Endodermal cell (in vitro differentiated cells): ENCODE data around the gene GPR89B. TPM values are rescaled to one million over a fixed set of nuclear protein-coding genes. Genes with fewer than 3 reads are reported as not detected.
"Not testable (repeated sequence)": the region's sequence is repeated elsewhere in the genome, so short reads cannot be mapped to it uniquely, and the experiment has no call there.

Experiments used
- DNase-seq: peaks from one replicate; pipeline ENCODE4 v3.0.0-alpha.2; 2017
- H3K27ac ChIP-seq: 2 replicates; pipeline ENCODE4 v1.5.1; 2013; ENCODE audit warnings: mild to moderate bottlenecking, low read depth, low read length, moderate library complexity
- H3K27me3 ChIP-seq: 2 replicates; pipeline ENCODE4 v1.6.1; 2013; ENCODE audit warnings: mild to moderate bottlenecking, low read length, moderate library complexity; ENCODE audit not compliant: insufficient read depth, control insufficient read depth, poor library complexity, severe bottlenecking
- H3K36me3 ChIP-seq: 2 replicates; pipeline ENCODE4 v1.7.0; 2013; ENCODE audit warnings: mild to moderate bottlenecking, low read length, moderate library complexity; ENCODE audit not compliant: control insufficient read depth, insufficient read depth
- H3K4me1 ChIP-seq: one replicate; pipeline ENCODE4 v1.7.0; 2013; ENCODE audit warnings: low read length; ENCODE audit not compliant: control insufficient read depth, insufficient read depth
- H3K4me3 ChIP-seq: 2 replicates; pipeline ENCODE4 v1.5.1; 2013; ENCODE audit warnings: mild to moderate bottlenecking, low read length, moderate library complexity
- H3K9ac ChIP-seq: 2 replicates; pipeline ENCODE4 v1.6.1; 2013; ENCODE audit warnings: mild to moderate bottlenecking, low read length, moderate library complexity; ENCODE audit not compliant: poor library complexity, severe bottlenecking; ENCODE audit errors: extremely low read depth
- H3K9me3 ChIP-seq: 2 replicates; pipeline ENCODE4 v1.6.1; 2013; ENCODE audit warnings: mild to moderate bottlenecking, low read length, moderate library complexity; ENCODE audit not compliant: control insufficient read depth
- H3K27ac Mint-ChIP-seq: 2 replicates; pipeline ENCODE4 v1.8.0; 2020; ENCODE audit warnings: mixed read lengths
- H3K27me3 Mint-ChIP-seq: 2 replicates; pipeline ENCODE4 v1.8.0; 2021; ENCODE audit warnings: mild to moderate bottlenecking, mixed read lengths; ENCODE audit not compliant: insufficient read depth
- H3K36me3 Mint-ChIP-seq: 2 replicates; pipeline ENCODE4 v1.8.0; 2020; ENCODE audit warnings: low read depth, mixed read lengths
- H3K4me1 Mint-ChIP-seq: 2 replicates; pipeline ENCODE4 v1.8.0; 2020; ENCODE audit warnings: mixed read lengths
- H3K4me3 Mint-ChIP-seq: 2 replicates; pipeline ENCODE4 v1.8.0; 2020; ENCODE audit warnings: mild to moderate bottlenecking, moderate library complexity, mixed read lengths
- H3K9me3 Mint-ChIP-seq: 2 replicates; pipeline ENCODE4 v1.8.0; 2020; ENCODE audit warnings: mild to moderate bottlenecking, mixed read lengths
- CTCF ChIP-seq: fragments of 200-600 bp; sonication (generic); conservative IDR thresholded peaks from 2 replicates; pipeline ENCODE4 v1.5.0; 2021; ENCODE audit warnings: antibody characterized with exemption, mild to moderate bottlenecking
- WGBS, 2 experiments: methylation state at CpG; one replicate each; pipeline versions ENCODE4 v1.1.5 to v1.1.7; 2013; ENCODE audit warnings: missing lambda C conversion rate in 2 of 2, mixed read lengths in 1 of 2; ENCODE audit not compliant: insufficient coverage in 1 of 2, insufficient read length in 1 of 2; 5-methylcytosine and 5-hydroxymethylcytosine counted together
- long read RNA-seq, 4 experiments: library from polyadenylated mRNA in 2 of 4; library from RNA in 1 of 4; library from capped mRNA in 1 of 4; stranded (forward) in 3 of 4; unstranded in 1 of 4; transcript quantifications; one replicate each; pipeline ENCODE4 v2.0.0, GENCODE V29; 2020 to 2021; ENCODE audit warnings: inconsistent platforms in 1 of 4
- polyA plus RNA-seq, 2 experiments: library from polyadenylated mRNA; stranded (reverse); fragments of 50-300 nt; gene quantifications; one replicate each; pipeline ENCODE4 v1.2.3, GENCODE V29; 2013
- total RNA-seq, 2 donors: library from RNA; stranded (reverse); fragmentation: NEBNext Ultra II Directional in 1 of 2; extraction: Animal tissue kit (Norgen Biotek cat#: 25700) in 1 of 2; gene quantifications; 2 replicates in 1 of 2; 3 replicates in 1 of 2; pipeline ENCODE4 v1.2.1, GENCODE V29; 2021

The GPR89B gene
- 10 to 100 TPM; 22.7 to 26.6 TPM for total RNA-seq
- 17.9 TPM for polyA plus RNA-seq (2013, experiment 1 of 2)
- 20.8 TPM for polyA plus RNA-seq (2013, experiment 2 of 2)
- long read RNA-seq, experiment 1, transcript GPR89B-201 (14 exons, 1,934 nt) = major isoform, 5 of 9 reads
- long read RNA-seq, experiment 1, partial matches to known transcripts = 1 of 9 reads
- long read RNA-seq, experiment 1, other reads (novel, unspliced or antisense) = 3 of 9 reads
- long read RNA-seq, experiment 2, transcript GPR89B-201 (14 exons, 1,934 nt) = major isoform, 22 of 35 reads
- long read RNA-seq, experiment 2, partial matches to known transcripts = 5 of 35 reads
- long read RNA-seq, experiment 2, other reads (novel, unspliced or antisense) = 5 of 35 reads
- long read RNA-seq, experiment 3, transcript GPR89B-201 (14 exons, 1,934 nt) = major isoform, 57 of 85 reads
- long read RNA-seq, experiment 3, partial matches to known transcripts = 5 of 85 reads
- long read RNA-seq, experiment 3, other reads (novel, unspliced or antisense) = 21 of 85 reads
- long read RNA-seq, experiment 4, transcript GPR89B-201 (14 exons, 1,934 nt) = major isoform, 22 of 34 reads
- long read RNA-seq, experiment 4, partial matches to known transcripts = 4 of 34 reads
- long read RNA-seq, experiment 4, other reads (novel, unspliced or antisense) = 7 of 34 reads

GRCh38 chr1:147928236-147929132 is at the start of gene GPR89B:
Gene GPR89B (plus strand): TSS chr1:147928420. CDS start chr1:147928537, 117 bp downstream.
- Histone ChIP-seq H3K4me3 (peak within 1 kb of the TSS; percentile 84), H3K9ac (peak within 1 kb of the TSS; percentile 69)
- not testable (repeated sequence) for H3K36me3 ChIP-seq, H3K9me3 Mint-ChIP-seq, H3K27ac ChIP-seq, H3K9me3 ChIP-seq, H3K27me3 Mint-ChIP-seq, H3K27me3 ChIP-seq, H3K36me3 Mint-ChIP-seq, H3K4me1 ChIP-seq
- peak within 1 kb of the TSS; percentile 83 for H3K27ac Mint-ChIP-seq
- peak within 1 kb of the TSS; percentile 79 for H3K4me3 Mint-ChIP-seq
- peak; percentile 96 for DNase-seq
- WGBS, 2 experiments = 0% methylated on average over 43 of the region's 72 CpGs; no CpG with 5 or more reads in 1 of the 2 experiments
- peaks cover 27% of the 10 kb centered on the region for H3K4me1 Mint-ChIP-seq

- no peak overlapping the region for H3K4me3 ChIP-seq
- peaks cover 9% of the 10 kb centered on the region for H3K9me3 Mint-ChIP-seq
- H3K9ac ChIP-seq = no peak overlapping the region
- peaks cover 13% of the 10 kb centered on the region for H3K9me3 ChIP-seq
- H3K36me3 ChIP-seq = no peaks in the 10 kb centered on the region
- no peak overlapping the region for H3K27ac Mint-ChIP-seq
- H3K36me3 Mint-ChIP-seq = no peaks in the 10 kb centered on the region
- no peak for DNase-seq
- H3K4me1 Mint-ChIP-seq = peaks cover 1% of the 10 kb centered on the region
- peaks cover 9% of the 10 kb centered on the region for H3K27me3 ChIP-seq
- H3K27ac ChIP-seq = no peak overlapping the region
- no peak for TF ChIP-seq CTCF
- H3K27me3 Mint-ChIP-seq = peaks cover 32% of the 10 kb centered on the region
- no peak overlapping the region for H3K4me3 Mint-ChIP-seq
- no peaks in the 10 kb centered on the region for H3K4me1 ChIP-seq
These were observed 48.3 kb upstream of the GPR89B start for GRCh38 chr1:147879911-147880310.

GRCh38 chr1:147882535-147882934 is 45.7 kb upstream of the GPR89B start:
- no peak overlapping the region for H3K27ac Mint-ChIP-seq
- peaks cover 9% of the 10 kb centered on the region for H3K9me3 Mint-ChIP-seq
- WGBS, 2 experiments = 100% methylated on average over 2 of the region's 2 CpGs; no CpG with 5 or more reads in 1 of the 2 experiments

More at GRCh38 chr1:147882535-147882934, 45.7 kb upstream of the GPR89B start:
- Histone ChIP-seq H3K9ac (no peak overlapping the region), H3K4me3 (no peak overlapping the region), H3K4me1 (no peaks in the 10 kb centered on the region), H3K27me3 (peaks cover 17% of the 10 kb centered on the region), H3K9me3 (peaks cover 13% of the 10 kb centered on the region), H3K36me3 (no peaks in the 10 kb centered on the region), H3K27ac (no peak overlapping the region)
- H3K27me3 Mint-ChIP-seq = peaks cover 37% of the 10 kb centered on the region
- H3K36me3 Mint-ChIP-seq = no peaks in the 10 kb centered on the region
- no peak overlapping the region for H3K4me3 Mint-ChIP-seq
- no peak for TF ChIP-seq CTCF
- peaks cover 1% of the 10 kb centered on the region for H3K4me1 Mint-ChIP-seq
- DNase-seq = no peak
